Large intestine (tissue), 3 donors: ENCODE data around the gene GBF1. TPM values are rescaled to one million over a fixed set of nuclear protein-coding genes. Genes with fewer than 3 reads are reported as not detected.
A peak's percentile ranks its signal among the peaks of the same experiment; 100 is the strongest.
"Not testable (repeated sequence)": the region's sequence is repeated elsewhere in the genome, so short reads cannot be mapped to it uniquely, and the experiment has no call there.

ENCODE experiments used
- DNase-seq, 2 donors: peaks; one replicate each; pipeline versions ENCODE4 v3.0.0 to v3.0.0-alpha.2; 2013
- H3K27ac ChIP-seq: one replicate; pipeline ENCODE4 v1.5.1; 2013; ENCODE audit warnings: low read length
- H3K27me3 ChIP-seq: 2 replicates; pipeline ENCODE4 v1.6.1; 2013; ENCODE audit warnings: low read length; ENCODE audit not compliant: control insufficient read depth, insufficient read depth
- H3K36me3 ChIP-seq: 2 replicates; pipeline ENCODE4 v1.6.1; 2013; ENCODE audit warnings: low read length; ENCODE audit not compliant: control insufficient read depth, insufficient read depth
- H3K4me1 ChIP-seq: one replicate; pipeline ENCODE4 v1.6.1; 2013; ENCODE audit warnings: low read length; ENCODE audit not compliant: control insufficient read depth, insufficient read depth
- H3K4me3 ChIP-seq: one replicate; pipeline ENCODE4 v1.5.1; 2013; ENCODE audit warnings: low read length
- H3K9me3 ChIP-seq: one replicate; pipeline ENCODE4 v1.6.1; 2013; ENCODE audit warnings: mild to moderate bottlenecking, low read depth, low read length, moderate library complexity; ENCODE audit not compliant: control insufficient read depth
- WGBS: methylation state at CpG from one replicate; pipeline ENCODE4 v1.1.5; 2013; ENCODE audit warnings: low lambda C conversion rate; ENCODE audit not compliant: insufficient coverage; 5-methylcytosine and 5-hydroxymethylcytosine counted together
- polyA plus RNA-seq: library from polyadenylated mRNA; unstranded; fragments of 120-200 nt; gene quantifications from one replicate; pipeline ENCODE4 v1.2.1, GENCODE V29; 2013

Gene GBF1
- polyA plus RNA-seq, 1 donor, result 44.0 TPM

- not testable (repeated sequence) for H3K4me1 ChIP-seq, H3K27ac ChIP-seq, H3K36me3 ChIP-seq, H3K9me3 ChIP-seq, DNase-seq, H3K4me3 ChIP-seq, H3K27me3 ChIP-seq
- no CpG with 5 or more reads among the region's 4 CpGs for WGBS
These were observed 31.7 kb upstream of the GBF1 start for GRCh38 chr10:102213599-102213998.

GRCh38 chr10:102219370-102219769, 26.0 kb upstream of the GBF1 start:
- no peak for DNase-seq
- Histone ChIP-seq H3K4me3 (no peak overlapping the region), H3K36me3 (no peaks in the 10 kb centered on the region), H3K9me3 (no peaks in the 10 kb centered on the region), H3K4me1 (no peaks in the 10 kb centered on the region), H3K27me3 (peaks cover 3% of the 10 kb centered on the region), H3K27ac (no peak overlapping the region)
- no CpG with 5 or more reads among the region's 5 CpGs for WGBS

- no peak for DNase-seq
These were observed 24.7 kb upstream of the GBF1 start for GRCh38 chr10:102220612-102221011.

GRCh38 chr10:102222797-102223196, 22.5 kb upstream of the GBF1 start:
- Histone ChIP-seq H3K4me1 (peaks cover 8% of the 10 kb centered on the region), H3K36me3 (no peaks in the 10 kb centered on the region), H3K27me3 (peaks cover 17% of the 10 kb centered on the region), H3K9me3 (peaks cover 6% of the 10 kb centered on the region), H3K27ac (no peak overlapping the region), H3K4me3 (no peak overlapping the region)
- no CpG with 5 or more reads among the region's 5 CpGs for WGBS
- DNase-seq, result no peak

More at GRCh38 chr10:102220612-102221011, 24.7 kb upstream of the GBF1 start:
- H3K36me3 ChIP-seq, result no peaks in the 10 kb centered on the region
- no peak overlapping the region for H3K27ac ChIP-seq
- H3K9me3 ChIP-seq, result no peaks in the 10 kb centered on the region
- peaks cover 3% of the 10 kb centered on the region for H3K27me3 ChIP-seq
- no peak overlapping the region for H3K4me3 ChIP-seq
- no peaks in the 10 kb centered on the region for H3K4me1 ChIP-seq

- Histone ChIP-seq H3K4me1 (peaks cover 14% of the 10 kb centered on the region), H3K36me3 (no peaks in the 10 kb centered on the region), H3K27me3 (peaks cover 44% of the 10 kb centered on the region), H3K9me3 (peaks cover 13% of the 10 kb centered on the region), H3K4me3 (peak within 1 kb of the TSS; percentile 23), H3K27ac (peak within 1 kb of the TSS; percentile 23)
- WGBS, result no CpG with 5 or more reads among the region's 47 CpGs
- peak; percentile 89 to 94 for DNase-seq
These were observed 19.4 kb upstream of the GBF1 start, which contains the start of gene ELOVL3 for GRCh38 chr10:102225646-102226541. Gene ELOVL3, plus strand, starts transcription at chr10:102226299. Its CDS starts 250 bp downstream, at chr10:102226549.

- Histone ChIP-seq H3K9me3 (peaks cover 16% of the 10 kb centered on the region), H3K27me3 (peaks cover 50% of the 10 kb centered on the region), H3K27ac (no peak overlapping the region), H3K36me3 (no peaks in the 10 kb centered on the region), H3K4me1 (peaks cover 16% of the 10 kb centered on the region), H3K4me3 (peak overlapping the region; percentile 20)
- no peak for DNase-seq
- no CpG with 5 or more reads among the region's 8 CpGs for WGBS
These were observed 18.8 kb upstream of the GBF1 start for GRCh38 chr10:102226542-102226870.

GRCh38 chr10:102227050-102227449, 18.3 kb upstream of the GBF1 start:
- DNase-seq, result no peak
- peaks cover 55% of the 10 kb centered on the region for H3K27me3 ChIP-seq

GRCh38 chr10:102229810-102230263, 15.5 kb upstream of the GBF1 start:
- Histone ChIP-seq H3K36me3 (no peaks in the 10 kb centered on the region), H3K4me1 (peaks cover 18% of the 10 kb centered on the region), H3K9me3 (peaks cover 20% of the 10 kb centered on the region), H3K27ac (no peak overlapping the region), H3K4me3 (peak overlapping the region; percentile 15), H3K27me3 (peaks cover 81% of the 10 kb centered on the region)
- DNase-seq, result peak; percentile 77 to 82
- 0% methylated on average over 1 of the region's 24 CpGs for WGBS

More at GRCh38 chr10:102227050-102227449, 18.3 kb upstream of the GBF1 start:
- Histone ChIP-seq H3K9me3 (peaks cover 20% of the 10 kb centered on the region), H3K27ac (no peak overlapping the region), H3K4me3 (no peak overlapping the region), H3K4me1 (peaks cover 18% of the 10 kb centered on the region), H3K36me3 (no peaks in the 10 kb centered on the region)
- 100% methylated on average over 1 of the region's 8 CpGs for WGBS

GRCh38 chr10:102230264-102230860, 15.0 kb upstream of the GBF1 start:
- Histone ChIP-seq H3K9me3 (peaks cover 20% of the 10 kb centered on the region), H3K36me3 (no peaks in the 10 kb centered on the region), H3K27me3 (peaks cover 85% of the 10 kb centered on the region), H3K27ac (no peak overlapping the region), H3K4me3 (peak overlapping the region; percentile 31), H3K4me1 (peaks cover 18% of the 10 kb centered on the region)
- DNase-seq, result peak in 1 of 2 donors; percentile 34
- no CpG with 5 or more reads among the region's 50 CpGs for WGBS

- 0% methylated on average over 4 of the region's 52 CpGs for WGBS
- no peak overlapping the region for H3K27ac ChIP-seq
- peak in 1 of 2 donors; percentile 47 for DNase-seq
- no peaks in the 10 kb centered on the region for H3K36me3 ChIP-seq
- H3K4me3 ChIP-seq, result peak overlapping the region; percentile 31
- peaks cover 20% of the 10 kb centered on the region for H3K9me3 ChIP-seq
- H3K27me3 ChIP-seq, result peaks cover 89% of the 10 kb centered on the region
- peaks cover 18% of the 10 kb centered on the region for H3K4me1 ChIP-seq
These were observed 14.4 kb upstream of the GBF1 start for GRCh38 chr10:102230861-102231356.
